H1 (cell line): ENCODE data around the gene SSRP1. TPM values are rescaled to one million over a fixed set of nuclear protein-coding genes. Genes with fewer than 3 reads are reported as not detected.

ENCODE experiments used
- CTCF ChIA-PET: fragments of 300-600 bp; sonication (Branson Sonifier 250); formaldehyde crosslinking; loops from one replicate; lab custom pipeline; 2021; ENCODE audit not compliant: partially characterized antibody; lab: Charles Lee
- POLR2A ChIA-PET: fragments of 300-600 bp; sonication (Branson Sonifier 250); formaldehyde crosslinking; loops from one replicate; lab custom pipeline; 2021; ENCODE audit warnings: inconsistent platforms; ENCODE audit not compliant: partially characterized antibody; lab: Charles Lee
- DNase-seq, 2 experiments: peaks; one replicate each; pipeline versions ENCODE4 v3.0.0 to v3.0.0-alpha.2; 2010 to 2022; ENCODE audit warnings: low spot score in 2 of 2, low read depth in 1 of 2, mixed read lengths in 1 of 2
- FAIRE-seq: peaks from 2 replicates; lab custom pipeline; 2011; peaks lifted over from hg19 to GRCh38; lab: Jason Lieb, UNC
- H2AFZ ChIP-seq: 2 replicates; pipeline ENCODE4 v1.8.1; 2012; ENCODE audit warnings: low read length, inconsistent platforms
- H2AK5ac ChIP-seq: 2 replicates; pipeline ENCODE4 v1.6.1; 2013; ENCODE audit warnings: low read depth, low read length
- H2BK120ac ChIP-seq: replicated peaks from 2 replicates; pipeline ENCODE3; 2013; ENCODE audit warnings: low read depth, low read length, inconsistent platforms
- H2BK12ac ChIP-seq: 2 replicates; pipeline ENCODE4 v1.6.1; 2013; ENCODE audit warnings: low read depth, low read length
- H2BK15ac ChIP-seq: 2 replicates; pipeline ENCODE4 v1.6.1; 2013; ENCODE audit warnings: low read length
- H2BK20ac ChIP-seq: 2 replicates; pipeline ENCODE4 v1.6.1; 2013; ENCODE audit warnings: low read length
- H2BK5ac ChIP-seq: 2 replicates; pipeline ENCODE4 v1.6.1; 2013; ENCODE audit warnings: low read depth, low read length
- H3K14ac ChIP-seq: 2 replicates; pipeline ENCODE4 v1.6.1; 2013; ENCODE audit warnings: inconsistent platforms; ENCODE audit not compliant: insufficient read length
- H3K18ac ChIP-seq: 2 replicates; pipeline ENCODE4 v1.6.1; 2013; ENCODE audit warnings: low read length; ENCODE audit errors: extremely low read depth
- H3K23ac ChIP-seq: 2 replicates; pipeline ENCODE4 v1.6.1; 2013; ENCODE audit warnings: inconsistent platforms; ENCODE audit not compliant: insufficient read length
- H3K23me2 ChIP-seq: 2 replicates; pipeline ENCODE4 v1.6.1; 2013; ENCODE audit warnings: low read depth, low read length
- H3K27ac ChIP-seq: 2 replicates; pipeline ENCODE4 v1.6.1; 2011; ENCODE audit warnings: low read depth, low read length, inconsistent platforms
- H3K27me3 ChIP-seq, 4 experiments: replicated peaks in 1 of 4; 1 replicate in 1 of 4; 2 replicates in 3 of 4; pipeline versions ENCODE4 v1.6.1 to v1.8.1; 2011 to 2013; ENCODE audit warnings: low read length in 3 of 4, mild to moderate bottlenecking in 3 of 4, inconsistent platforms in 2 of 4, mixed read lengths in 2 of 4, moderate library complexity in 1 of 4; ENCODE audit not compliant: control insufficient read depth in 3 of 4, insufficient read depth in 3 of 4; ENCODE audit errors: extremely low read depth in 1 of 4
- H3K36me3 ChIP-seq, 4 experiments: 2 replicates each; pipeline versions ENCODE4 v1.6.1 to v1.8.1; 2011 to 2013; ENCODE audit warnings: mild to moderate bottlenecking in 4 of 4, low read length in 3 of 4, moderate library complexity in 2 of 4, control low read depth in 1 of 4, inconsistent platforms in 1 of 4; ENCODE audit not compliant: insufficient read depth in 4 of 4, control insufficient read depth in 2 of 4
- H3K4ac ChIP-seq: replicated peaks from 2 replicates; pipeline ENCODE3; 2013; ENCODE audit warnings: low read length, low read depth, mixed read lengths, inconsistent platforms; ENCODE audit not compliant: insufficient read length
- H3K4me1 ChIP-seq, 4 experiments: replicated peaks in 1 of 4; 1 replicate in 1 of 4; 2 replicates in 3 of 4; pipeline versions ENCODE4 v1.6.1 to v1.8.1; 2011 to 2013; ENCODE audit warnings: low read length in 3 of 4, inconsistent platforms in 2 of 4, mixed read lengths in 1 of 4; ENCODE audit not compliant: insufficient read depth in 4 of 4, control insufficient read depth in 3 of 4
- H3K4me2 ChIP-seq, 2 experiments: 2 replicates each; pipeline versions ENCODE4 v1.6.1 to v1.8.1; 2011 to 2013; ENCODE audit warnings: low read depth in 2 of 2, low read length in 2 of 2, control low read depth in 1 of 2, inconsistent platforms in 1 of 2, mild to moderate bottlenecking in 1 of 2; ENCODE audit not compliant: insufficient read depth in 1 of 2
- H3K4me3 ChIP-seq, 4 experiments: fragments of 200-600, 300-600 bp in 1 of 4; sonication (generic), shearing (Covaris generic), sonication (Bioruptor Twin) in 1 of 4; 2 replicates each; pipeline versions ENCODE4 v1.5.1 to v1.8.1; 2011 to 2016; ENCODE audit warnings: low read length in 4 of 4, low read depth in 3 of 4, control low read depth in 2 of 4, inconsistent platforms in 2 of 4, mild to moderate bottlenecking in 2 of 4, mixed read lengths in 1 of 4, moderate library complexity in 1 of 4; ENCODE audit not compliant: insufficient read depth in 2 of 4; ENCODE audit errors: extremely low read depth in 1 of 4
- H3K56ac ChIP-seq: replicated peaks from 2 replicates; pipeline ENCODE3; 2013; ENCODE audit warnings: low read depth, mild to moderate bottlenecking, mixed read lengths, low read length, inconsistent platforms; ENCODE audit not compliant: insufficient read length
- H3K79me1 ChIP-seq: 2 replicates; pipeline ENCODE4 v1.6.1; 2013; ENCODE audit warnings: low read depth, low read length, control low read depth
- H3K79me2 ChIP-seq, 2 experiments: 2 replicates each; pipeline versions ENCODE4 v1.6.1 to v1.8.1; 2012 to 2013; ENCODE audit warnings: low read length in 2 of 2, mild to moderate bottlenecking in 2 of 2, inconsistent platforms in 1 of 2; ENCODE audit not compliant: insufficient read depth in 2 of 2, control insufficient read depth in 1 of 2
- H3K9ac ChIP-seq, 4 experiments: replicated peaks in 1 of 4; 1 replicate in 1 of 4; 2 replicates in 3 of 4; pipeline versions ENCODE4 v1.6.1 to v1.8.1; 2011 to 2013; ENCODE audit warnings: low read depth in 3 of 4, low read length in 3 of 4, control low read depth in 2 of 4, mild to moderate bottlenecking in 2 of 4, moderate library complexity in 2 of 4, inconsistent platforms in 1 of 4; ENCODE audit errors: extremely low read depth in 1 of 4
- H3K9me3 ChIP-seq, 2 experiments: 2 replicates each; pipeline versions ENCODE4 v1.6.1 to v1.8.1; 2012 to 2013; ENCODE audit warnings: mild to moderate bottlenecking in 2 of 2, moderate library complexity in 2 of 2, control low read depth in 1 of 2, inconsistent platforms in 1 of 2, low read depth in 1 of 2, low read length in 1 of 2, mixed read lengths in 1 of 2; ENCODE audit not compliant: insufficient read depth in 2 of 2
- H4K20me1 ChIP-seq, 2 experiments: replicated peaks in 1 of 2; 2 replicates each; pipeline versions ENCODE3 to v1.8.1; 2011 to 2013; ENCODE audit warnings: inconsistent platforms in 2 of 2, low read length in 2 of 2, mild to moderate bottlenecking in 1 of 2; ENCODE audit not compliant: insufficient read depth in 2 of 2, control insufficient read depth in 1 of 2
- H4K5ac ChIP-seq: 2 replicates; pipeline ENCODE4 v1.6.1; 2013; ENCODE audit warnings: low read length, low read depth, mixed read lengths, inconsistent platforms; ENCODE audit not compliant: insufficient read length
- H4K8ac ChIP-seq: 2 replicates; pipeline ENCODE4 v1.8.0; 2013; ENCODE audit warnings: mild to moderate bottlenecking, moderate library complexity, low read length, inconsistent platforms; ENCODE audit not compliant: insufficient read depth; ENCODE audit errors: extremely low read depth
- H4K91ac ChIP-seq: replicated peaks from 2 replicates; pipeline ENCODE3; 2013; ENCODE audit warnings: low read length, mixed read lengths, inconsistent platforms; ENCODE audit not compliant: insufficient read length
- BCL11A ChIP-seq, 2 experiments: IDR thresholded peaks; one replicate each; pipeline ENCODE4 v1.6.1; 2011; ENCODE audit warnings: low read depth in 2 of 2, low read length in 2 of 2, mild to moderate bottlenecking in 2 of 2
- CTCF ChIP-seq, 3 experiments: IDR thresholded peaks; 1 replicate in 2 of 3; 2 replicates in 1 of 3; pipeline versions ENCODE4 v1.5.1 to v1.6.1; 2011; ENCODE audit warnings: low read length in 3 of 3, mild to moderate bottlenecking in 3 of 3, inconsistent platforms in 2 of 3, low read depth in 1 of 3, moderate library complexity in 1 of 3; ENCODE audit not compliant: insufficient read depth in 1 of 3; ENCODE audit errors: control extremely low read depth in 1 of 3
- E2F6 ChIP-seq: IDR thresholded peaks from 2 replicates; pipeline ENCODE4 v1.6.1; 2012; ENCODE audit warnings: inconsistent platforms
- HDAC6 ChIP-seq: IDR thresholded peaks from one replicate; pipeline ENCODE4 v1.7.1; 2012; ENCODE audit warnings: low read depth, mild to moderate bottlenecking, inconsistent platforms, low read length, moderate library complexity
- MAX ChIP-seq: IDR thresholded peaks from 2 replicates; pipeline ENCODE4 v1.6.1; 2012; ENCODE audit warnings: inconsistent platforms
- PHF8 ChIP-seq: fragments of 200-600 bp; sonication (generic); conservative IDR thresholded peaks from 2 replicates; pipeline ENCODE4 v1.7.1; 2012; ENCODE audit warnings: low read depth, mild to moderate bottlenecking, inconsistent platforms, low read length, moderate library complexity
- RBBP5 ChIP-seq: IDR thresholded peaks from 2 replicates; pipeline ENCODE4 v1.7.1; 2012; ENCODE audit warnings: low read depth, mild to moderate bottlenecking, inconsistent platforms, low read length, moderate library complexity, borderline replicate concordance
- TCF12 ChIP-seq: IDR thresholded peaks from 2 replicates; pipeline ENCODE4 v1.6.1; 2011; ENCODE audit warnings: low read depth, mild to moderate bottlenecking, low read length
- WGBS, 2 experiments: shearing (Covaris generic) in 1 of 2; methylation state at CpG; one replicate each; pipeline versions ENCODE4 v1.1.6 to v1.1.7; 2013 to 2015; ENCODE audit warnings: low lambda C conversion rate in 2 of 2, mixed read lengths in 2 of 2, inconsistent platforms in 1 of 2, low coverage in 1 of 2, missing lambda C conversion rate in 1 of 2; ENCODE audit not compliant: insufficient replicate concordance in 2 of 2, insufficient coverage in 1 of 2, insufficient read length in 1 of 2; ENCODE audit errors: extremely low coverage in 1 of 2, missing lambda C conversion rate in 1 of 2; 5-methylcytosine and 5-hydroxymethylcytosine counted together
- polyA plus RNA-seq, 7 experiments: library from polyadenylated mRNA; depleted of rRNA in 3 of 7; stranded (reverse) in 5 of 7; unstranded in 2 of 7; fragments of >200 nt in 5 of 7; fragments of 200-250 nt in 2 of 7; gene quantifications; 1 replicate in 5 of 7; 2 replicates in 1 of 7; 4 replicates in 1 of 7; pipeline versions ENCODE4 v1.2.1 to v1.2.3, GENCODE V29; 2011 to 2013; ENCODE audit warnings: missing spikeins in 2 of 7, mixed read lengths in 2 of 7
- total RNA-seq: library from RNA; stranded (reverse); fragmentation: NEBNext Ultra II Directional; extraction: Animal tissue kit (Norgen Biotek cat#: 25700); gene quantifications from 2 replicates; pipeline ENCODE4 v1.2.1, GENCODE V29; 2021

Gene SSRP1
- total and polyA plus RNA-seq, 2 of the 8 experiments (the other 6 are each of a cell fraction or from before 2014, with no cell fraction given), result 259 to 281 TPM

GRCh38 chr11:57340039-57340615, 4.4 kb upstream of the SSRP1 start:
- no peak overlapping the region for H3K4ac ChIP-seq
- H3K56ac ChIP-seq, result no peak overlapping the region
- POLR2A ChIA-PET, result interaction anchor here (1.3 to 45.7 kb wide), 2 partner anchors 33 to 299 kb away, joined by 4 to 1279 read pairs; partner anchors contain the start of gene TNKS1BP1
- H2BK120ac ChIP-seq, result no peak overlapping the region
- no peak overlapping the region for H4K8ac ChIP-seq
- no peak overlapping the region for H3K4me3 ChIP-seq
- peaks cover 1% of the 10 kb centered on the region for H3K23me2 ChIP-seq
- H2AFZ ChIP-seq, result 0 out of 2 replicates have a peak overlapping the region, but pooled peaks have one; percentile 59
- no peak overlapping the region for H2AK5ac ChIP-seq
- DNase-seq (no peak), FAIRE-seq (peak; percentile 58)
- H3K36me3 ChIP-seq, result no peaks in the 10 kb centered on the region
- no peak overlapping the region for H4K5ac ChIP-seq
- H3K4me1 ChIP-seq, result peaks cover 4 to 14% (median 8%) of the 10 kb centered on the region in 4 experiments; a peak in 6 of 7 replicates
- H3K27me3 ChIP-seq, result peaks cover 0 to 9% (median 4%) of the 10 kb centered on the region in 4 experiments; a peak in 4 of 7 replicates
- H3K27ac ChIP-seq, result no peak overlapping the region
- no peak overlapping the region for H3K14ac ChIP-seq
- no peak overlapping the region; the same call in 1 of the 2 replicates for H3K18ac ChIP-seq
- H3K79me2 ChIP-seq, result peaks cover 0 to 2% of the 10 kb centered on the region in 2 experiments; a peak in 2 of 4 replicates
- no peak overlapping the region for H2BK20ac ChIP-seq
- 26% methylated on average over 11 of the region's 12 CpGs; no CpG with 5 or more reads in 1 of the 2 experiments for WGBS, 2 experiments
- H3K4me2 ChIP-seq, result no peak overlapping the region; a peak in 1 of 4 replicates
- no peaks in the 10 kb centered on the region for H4K20me1 ChIP-seq
- H3K9me3 ChIP-seq, result no peaks in the 10 kb centered on the region
- H2BK15ac ChIP-seq, result peak overlapping the region; percentile 32; the same call in 1 of the 2 replicates
- H3K79me1 ChIP-seq, result peaks cover 2% of the 10 kb centered on the region
- CTCF ChIA-PET, result interaction anchor here (0.7 to 4.4 kb wide), 18 partner anchors 9 to 207 kb away, joined by 3 to 20 read pairs (median 4); partner anchors contain the start of gene TNKS1BP1
- no peak overlapping the region for H3K23ac ChIP-seq
- H3K9ac ChIP-seq, result no peak overlapping the region
- H2BK5ac ChIP-seq, result no peak overlapping the region
- H4K91ac ChIP-seq, result no peak overlapping the region
- peak overlapping the region; percentile 10; the same call in 1 of the 2 replicates for H2BK12ac ChIP-seq
- TF ChIP-seq PHF8, result no peak
- no peak for TF ChIP-seq TCF12
- no peak for TF ChIP-seq HDAC6
- TF ChIP-seq E2F6, result no peak
- no peak for TF ChIP-seq RBBP5
- TF ChIP-seq MAX, result peak; percentile 59; the same call in 1 of the 2 replicates
- no peak for TF ChIP-seq BCL11A (IDR thresholded peaks at IDR 0.05; ENCODE audit: low read depth in 2 of 2, low read length in 2 of 2)
- peak; percentile 39 to 68 (median 64) for TF ChIP-seq CTCF (IDR thresholded peaks at IDR 0.05; ENCODE audit: control extremely low read depth in 1 of 3, insufficient read depth in 1 of 3, low read depth in 1 of 3, low read length in 3 of 3)
